ENCODE data around the gene TLE6.
"Not testable (repeated sequence)": the region's sequence is repeated elsewhere in the genome, so short reads cannot be mapped to it uniquely, and the experiment has no call there.

Gene TLE6

DNA sequence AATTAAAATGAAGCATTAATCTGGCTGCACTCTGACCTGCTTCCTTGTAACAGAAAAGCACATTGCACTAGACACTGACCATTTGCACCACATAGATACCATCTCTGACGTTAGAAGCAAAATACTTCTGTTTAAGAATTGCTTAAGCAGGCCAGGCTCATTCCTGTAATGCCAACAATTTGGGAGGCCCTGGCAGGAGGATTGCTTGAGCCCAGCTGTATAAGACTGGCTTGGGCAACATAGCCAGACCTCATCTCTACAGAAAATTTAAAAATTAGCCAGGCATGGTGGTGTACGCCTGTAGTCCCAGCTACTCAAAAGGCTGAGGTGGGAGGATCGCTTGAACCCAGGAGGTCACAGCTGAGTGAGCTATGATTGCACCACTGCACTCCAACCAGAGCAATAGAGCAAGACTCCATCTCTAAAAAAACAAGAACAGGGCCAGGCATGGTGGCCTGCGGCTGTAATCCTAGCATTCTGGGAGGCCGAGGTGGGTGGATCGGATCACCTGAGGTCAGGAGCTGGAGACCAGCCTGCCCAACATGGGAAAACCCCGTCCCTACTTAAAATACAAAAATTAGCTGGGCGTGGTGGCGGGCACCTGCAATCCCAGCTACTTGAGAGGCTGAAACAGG lies 7.0 kb upstream of the TLE6 start:
- DNase-seq (ENCODE audit: insufficient read length, low spot score) = no peak
- FAIRE-seq = no peak

GRCh38 chr19:2973229-2973628 lies 4.1 kb upstream of the TLE6 start:
- FAIRE-seq (no peak), DNase-seq (ENCODE audit: insufficient read length, low spot score) (no peak)

- no peak for DNase-seq (ENCODE audit: insufficient read length, low spot score)
- FAIRE-seq = no peak
Observed at GRCh38 chr19:2974342-2975041, 2.9 kb upstream of the TLE6 start.

GRCh38 chr19:2976609-2977000 lies 759 bp upstream of the TLE6 start:
- DNase-seq (ENCODE audit: insufficient read length, low spot score) (no peak), FAIRE-seq (no peak)

- FAIRE-seq (no peak), DNase-seq (ENCODE audit: insufficient read length, low spot score) (no peak)
Observed at GRCh38 chr19:2977746-2978138, 378 bp downstream of the TLE6 start.

DNA sequence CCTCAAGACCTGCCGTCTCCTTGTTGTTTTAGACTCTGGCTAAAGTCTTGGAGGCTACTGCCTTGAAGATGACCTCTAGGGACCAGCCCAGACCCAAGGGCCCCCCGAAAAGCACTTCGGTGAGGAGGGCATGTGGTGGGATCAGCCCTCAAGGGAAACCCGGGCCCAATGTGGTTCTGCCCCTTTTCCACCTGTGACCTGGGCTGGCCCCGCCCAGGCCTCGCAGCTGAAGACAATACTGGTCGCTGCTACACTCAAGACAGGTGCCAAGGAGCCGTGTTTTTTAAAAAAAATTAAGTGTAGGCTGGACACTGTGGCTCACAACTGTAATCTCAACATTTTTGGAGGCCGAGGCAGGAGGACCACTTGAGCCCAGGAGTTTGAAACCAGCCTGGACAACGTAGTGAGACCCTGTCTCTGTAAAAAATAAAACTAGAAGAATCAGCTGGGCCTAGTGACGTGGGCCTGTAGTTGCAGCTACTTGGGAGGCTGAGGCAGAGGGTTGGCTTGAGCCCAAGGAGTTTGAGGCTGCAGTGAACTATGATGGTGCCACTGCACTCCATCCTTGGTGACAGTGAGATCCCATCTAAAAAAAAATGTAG lies 903 bp downstream of the TLE6 start:
- no peak for FAIRE-seq
- DNase-seq (ENCODE audit: insufficient read length, low spot score) = no peak

- FAIRE-seq = no peak
- no peak for DNase-seq (ENCODE audit: insufficient read length, low spot score)
Observed at GRCh38 chr19:2978772-2979171, 1.4 kb downstream of the TLE6 start.

DNA sequence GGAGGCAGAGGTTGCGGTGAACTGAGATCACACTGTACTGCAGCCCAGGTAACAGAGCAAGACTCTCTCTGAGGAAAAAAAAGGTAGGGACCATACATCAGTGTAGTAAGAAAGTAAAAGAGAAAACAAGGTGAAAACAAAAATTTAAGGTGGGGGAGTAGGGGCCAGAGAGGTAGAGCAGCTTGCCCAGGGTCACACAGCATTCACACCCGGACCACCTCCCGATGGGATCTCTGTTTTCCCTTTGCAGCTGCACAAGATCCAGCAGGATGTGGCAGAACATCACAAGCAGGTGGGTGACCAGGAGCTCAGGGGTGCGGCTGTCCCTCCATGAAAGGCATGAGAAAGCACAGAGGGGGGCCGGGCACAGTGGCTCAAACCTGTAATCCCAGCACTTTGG lies 4.5 kb downstream of the TLE6 start:
- DNase-seq (ENCODE audit: insufficient read length, low spot score) (no peak), FAIRE-seq (no peak)

DNA sequence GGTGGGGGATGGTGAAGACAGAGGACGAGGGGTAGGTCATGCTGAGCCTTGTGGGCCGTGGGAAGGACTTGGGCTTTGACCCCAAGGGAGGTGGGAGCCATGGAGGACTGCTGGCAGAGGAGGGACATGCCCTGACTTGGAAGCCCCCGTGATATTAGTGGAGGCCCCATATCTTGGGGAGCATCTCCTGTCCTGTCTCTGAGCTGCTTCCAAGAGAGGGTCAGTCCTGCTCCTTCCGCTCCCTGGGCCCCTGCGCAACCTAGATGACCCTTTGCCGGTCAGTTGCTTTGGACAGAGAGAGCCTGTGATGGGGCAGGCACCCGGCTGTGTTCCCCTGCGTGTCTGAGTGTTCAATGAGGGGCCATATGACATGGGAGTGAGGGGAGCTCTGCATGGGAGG lies 5.2 kb downstream of the TLE6 start:
- no peak for DNase-seq (ENCODE audit: insufficient read length, low spot score)
- FAIRE-seq = no peak

DNA sequence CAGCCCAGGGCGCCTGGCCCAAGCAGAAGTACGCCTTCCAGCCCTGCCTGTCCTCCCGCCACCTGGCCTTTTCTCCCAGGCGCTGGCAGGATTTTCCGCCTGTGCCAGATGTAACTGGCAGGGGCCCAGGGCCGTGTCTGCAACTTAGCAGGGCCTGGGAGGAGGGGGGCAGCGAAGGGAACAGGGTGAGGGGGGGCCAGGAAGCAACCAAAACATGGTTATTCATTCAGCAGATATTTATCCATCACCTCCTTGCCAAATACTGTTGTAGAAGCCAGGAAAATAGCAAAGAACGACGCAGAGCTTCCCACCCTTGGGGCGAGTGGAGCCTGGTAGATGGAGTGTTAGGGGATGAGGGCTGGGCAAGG lies 5.6 kb downstream of the TLE6 start:
- FAIRE-seq (no peak), DNase-seq (ENCODE audit: insufficient read length, low spot score) (no peak)

GRCh38 chr19:2983351-2984214 lies 6.2 kb downstream of the TLE6 start:
- FAIRE-seq (no peak), DNase-seq (ENCODE audit: insufficient read length, low spot score) (no peak)

DNA sequence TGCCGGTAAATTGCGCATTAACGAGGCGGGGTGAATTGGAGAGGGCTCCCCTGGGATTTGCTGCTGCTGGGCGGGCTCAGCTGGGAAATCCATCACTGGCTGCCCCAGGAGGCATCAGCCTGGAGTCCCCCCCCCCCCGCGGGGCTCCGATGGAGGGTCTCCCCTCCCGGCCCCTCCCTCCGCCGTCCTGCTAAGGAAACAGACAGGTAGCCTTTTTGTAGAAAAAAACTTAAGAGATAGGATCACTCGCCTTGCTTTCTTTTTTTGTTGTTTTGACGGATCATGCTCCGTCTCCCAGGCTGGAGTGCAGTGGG lies 6.8 kb downstream of the TLE6 start:
- DNase-seq (ENCODE audit: insufficient read length, low spot score) (no peak), FAIRE-seq (no peak)

DNA sequence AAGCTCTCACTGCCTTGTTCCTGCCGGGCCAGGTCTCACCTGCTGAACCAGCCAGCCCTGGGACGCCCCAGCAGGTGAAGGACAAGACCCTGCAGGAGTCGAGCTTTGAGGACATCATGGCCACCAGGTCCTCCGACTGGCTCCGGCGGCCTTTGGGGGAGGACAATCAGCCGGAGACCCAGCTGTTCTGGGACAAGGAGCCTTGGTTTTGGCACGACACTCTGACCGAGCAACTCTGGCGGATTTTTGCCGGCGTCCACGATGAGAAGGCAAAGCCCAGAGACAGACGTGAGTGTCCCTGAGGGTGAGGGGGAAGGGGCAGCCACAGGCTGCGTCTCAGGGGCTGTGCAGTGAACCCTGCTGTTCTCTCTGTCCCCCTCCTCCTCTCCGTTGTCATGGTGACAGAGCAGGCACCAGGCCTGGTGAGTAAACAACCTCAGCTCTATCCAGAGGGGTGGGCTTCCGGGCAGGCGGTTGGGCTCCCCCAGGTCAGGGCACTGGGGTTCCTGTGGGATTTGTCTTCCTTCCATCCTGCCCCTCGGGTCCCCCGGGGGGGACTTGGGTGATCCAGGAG lies 9.7 kb downstream of the TLE6 start:
- FAIRE-seq (no peak), DNase-seq (ENCODE audit: insufficient read length, low spot score) (no peak)

DNA sequence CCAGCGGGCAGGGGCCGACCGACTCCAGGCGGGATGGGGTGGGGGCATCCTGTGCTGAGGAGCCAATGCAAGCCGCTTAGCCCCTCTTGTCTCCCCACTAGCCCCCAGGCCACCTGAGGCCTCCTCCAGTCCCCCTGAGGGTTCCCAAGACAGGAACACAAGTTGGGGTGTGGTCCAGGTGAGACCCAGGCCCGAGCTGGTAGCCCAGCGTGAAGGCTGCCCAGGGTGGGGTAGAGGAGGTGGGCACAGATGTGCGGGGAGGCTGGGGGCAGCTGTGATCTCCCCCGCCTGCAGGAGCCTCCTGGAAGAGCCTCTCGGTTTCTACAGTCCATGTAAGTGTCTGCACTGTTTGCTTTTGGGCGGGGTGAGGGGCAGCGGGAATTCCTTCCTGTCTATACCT lies 10.4 kb downstream of the TLE6 start:
- DNase-seq (ENCODE audit: insufficient read length, low spot score) (no peak), FAIRE-seq (no peak)

GRCh38 chr19:2988568-2988967 lies 11.2 kb downstream of the TLE6 start:
- no peak for FAIRE-seq
- no peak for DNase-seq (ENCODE audit: insufficient read length, low spot score)

GRCh38 chr19:2989236-2989946 lies 12.0 kb downstream of the TLE6 start:
- DNase-seq (ENCODE audit: insufficient read length, low spot score) (no peak), FAIRE-seq (no peak)

DNA sequence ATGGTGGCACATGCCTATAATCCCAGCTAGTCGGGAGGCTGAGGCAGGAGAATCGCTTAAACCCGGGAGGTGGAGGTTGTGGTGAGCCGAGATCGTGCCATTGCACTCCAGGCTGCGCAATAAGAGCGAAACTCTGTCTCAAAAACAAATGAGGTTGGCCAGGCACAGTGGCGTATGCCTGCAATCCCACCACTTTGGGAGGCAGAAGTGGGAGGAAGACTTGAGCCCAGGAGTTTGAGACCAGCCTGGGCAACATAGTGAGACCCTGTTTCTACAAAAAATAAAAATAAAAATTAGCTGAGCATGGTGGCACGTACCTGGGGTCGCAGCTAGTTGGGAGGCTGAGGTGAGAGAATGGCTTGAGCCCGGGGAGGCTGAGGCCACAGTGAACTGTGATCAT lies 15.0 kb downstream of the TLE6 start:
- DNase-seq (ENCODE audit: insufficient read length, low spot score); FAIRE-seq: not testable (repeated sequence)

- no peak for FAIRE-seq
- DNase-seq (ENCODE audit: insufficient read length, low spot score) = no peak
Observed at GRCh38 chr19:2992958-2993357, 15.6 kb downstream of the TLE6 start.

- no peak for FAIRE-seq
- no peak for DNase-seq (ENCODE audit: insufficient read length, low spot score)
Observed at GRCh38 chr19:2993579-2993978, 16.2 kb downstream of the TLE6 start.

DNA sequence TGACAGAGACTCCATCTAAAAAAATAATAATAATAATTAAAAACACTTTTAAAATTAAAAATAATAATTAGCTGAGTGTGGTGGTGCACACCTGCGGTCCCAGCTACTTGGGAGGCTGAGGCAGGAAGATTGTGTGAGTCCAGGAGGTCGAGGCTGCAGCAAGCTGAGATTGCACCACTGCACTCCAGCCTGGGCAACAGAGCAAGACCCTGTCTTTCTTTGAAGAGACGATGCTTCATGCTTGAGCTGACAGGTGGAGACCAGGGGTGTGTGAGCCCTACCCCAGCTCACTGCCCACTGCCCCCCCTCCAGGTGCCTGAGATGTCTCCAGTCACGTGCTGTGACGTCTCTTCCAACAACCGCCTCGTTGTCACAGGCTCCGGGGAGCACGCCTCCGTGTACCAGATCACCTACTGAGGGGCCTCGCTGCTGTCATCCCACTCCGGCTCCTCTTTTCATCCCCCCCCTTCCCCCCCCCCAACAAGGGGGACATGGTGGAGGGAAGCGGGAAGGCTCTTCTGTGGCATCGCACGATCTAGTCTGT lies 17.3 kb downstream of the TLE6 start:
- DNase-seq (ENCODE audit: insufficient read length, low spot score) (no peak), FAIRE-seq (no peak)
